Body of pancreas (tissue), 4 donors: ENCODE measurements around the gene DLG2.

Experiments
- CTCF ChIP-seq, 7 experiments: fragments of 450-650 bp in 4 of 7; fragments of 200-600 bp in 3 of 7; sonication (generic) in 3 of 7; IDR thresholded peaks; one replicate each; pipeline ENCODE4 v1.5.1; 2016 to 2019; ENCODE audit warnings: antibody characterized with exemption in 7 of 7
- POLR2A ChIP-seq, 3 donors: fragments of 450-650 bp; IDR thresholded peaks; one replicate each; pipeline ENCODE4 v1.6.1; 2016; ENCODE audit warnings: antibody characterized with exemption in 3 of 3, mild to moderate bottlenecking in 2 of 3

- TF ChIP-seq CTCF (IDR thresholded peaks at IDR 0.05): peak in 6 of 7 experiments; percentile 52 to 64 (median 56)
- no peak for TF ChIP-seq POLR2A (IDR thresholded peaks at IDR 0.05)
These were observed 1810.5 kb downstream of the DLG2 start for GRCh38 chr11:83816572-83817187.
